Dedifferentiated amniotic fluid mesenchymal stem cell (primary cell): ENCODE results near the gene LILRB1.
"Not testable (repeated sequence)": the region's sequence is repeated elsewhere in the genome, so short reads cannot be mapped to it uniquely, and the experiment has no call there.

ENCODE experiments used
- DNase-seq: peaks from one replicate; pipeline ENCODE4 v3.0.0-alpha.2; 2016; ENCODE audit errors: extremely low spot score

LILRB1 gene

GRCh38 chr19:54630262-54630661 lies at the start of gene LILRB1:
TSS of gene LILRB1 (plus strand) at chr19:54630484. CDS start at chr19:54631074, 590 bp downstream.
- DNase-seq, result not testable (repeated sequence)

- no peak for DNase-seq
These were observed 43.9 kb upstream of the LILRB1 start for GRCh38 chr19:54586397-54586796.

GRCh38 chr19:54587026-54587425 lies 43.3 kb upstream of the LILRB1 start:
- no peak for DNase-seq

GRCh38 chr19:54593445-54593844 lies 36.8 kb upstream of the LILRB1 start, which contains the start of gene LILRA1:
TSS of gene LILRA1 (plus strand) at chr19:54593632. CDS start at chr19:54594245, 613 bp downstream.
- DNase-seq, result not testable (repeated sequence)

GRCh38 chr19:54593931-54594626 lies 36.2 kb upstream of the LILRB1 start:
- DNase-seq, result not testable (repeated sequence)

GRCh38 chr19:54594737-54595136 lies 35.5 kb upstream of the LILRB1 start:
- no peak for DNase-seq

- not testable (repeated sequence) for DNase-seq
These were observed 34.4 kb upstream of the LILRB1 start for GRCh38 chr19:54595680-54596436.

GRCh38 chr19:54600212-54600611 lies 30.1 kb upstream of the LILRB1 start:
- DNase-seq, result no peak

- DNase-seq, result no peak
These were observed 24.1 kb upstream of the LILRB1 start for GRCh38 chr19:54606230-54606629.

GRCh38 chr19:54606891-54607784 lies 23.1 kb upstream of the LILRB1 start:
- no peak for DNase-seq

GRCh38 chr19:54607785-54608150 lies 22.5 kb upstream of the LILRB1 start:
- DNase-seq, result no peak

GRCh38 chr19:54608205-54608604 lies 22.1 kb upstream of the LILRB1 start:
- DNase-seq, result no peak

- DNase-seq, result no peak
These were observed 21.5 kb upstream of the LILRB1 start for GRCh38 chr19:54608792-54609191.

- no peak for DNase-seq
These were observed 20.9 kb upstream of the LILRB1 start for GRCh38 chr19:54609356-54609791.

GRCh38 chr19:54612428-54612827 lies 17.9 kb upstream of the LILRB1 start:
- DNase-seq, result no peak

- DNase-seq, result no peak
These were observed 15.6 kb upstream of the LILRB1 start for GRCh38 chr19:54614726-54615125.

GRCh38 chr19:54616057-54616456 lies 14.2 kb upstream of the LILRB1 start:
- DNase-seq, result no peak

GRCh38 chr19:54616821-54617560 lies 13.3 kb upstream of the LILRB1 start:
- no peak for DNase-seq

- no peak for DNase-seq
These were observed 9.8 kb upstream of the LILRB1 start for GRCh38 chr19:54620464-54620863.

- no peak for DNase-seq
These were observed 7.9 kb upstream of the LILRB1 start for GRCh38 chr19:54622431-54622830.

GRCh38 chr19:54624234-54624633 lies 6.0 kb upstream of the LILRB1 start:
- not testable (repeated sequence) for DNase-seq
